D721Med (cell line): ENCODE results near the gene MAP7D2.

Source experiments
- DNase-seq: peaks from one replicate; pipeline ENCODE4 v3.0.0; 2011; ENCODE audit warnings: low spot score; ENCODE audit not compliant: insufficient read length
- FAIRE-seq: peaks from 2 replicates; lab custom pipeline; 2011; peaks lifted over from hg19 to GRCh38; lab: Jason Lieb, UNC
- TF ChIP-seq, protein P1 (sequence below): IDR thresholded peaks from 2 replicates; pipeline ENCODE4 v1.5.1; 2012; ENCODE audit warnings: mild to moderate bottlenecking, control low read depth; ENCODE audit not compliant: insufficient read depth; ENCODE audit errors: missing control alignments

Gene MAP7D2

DNA sequence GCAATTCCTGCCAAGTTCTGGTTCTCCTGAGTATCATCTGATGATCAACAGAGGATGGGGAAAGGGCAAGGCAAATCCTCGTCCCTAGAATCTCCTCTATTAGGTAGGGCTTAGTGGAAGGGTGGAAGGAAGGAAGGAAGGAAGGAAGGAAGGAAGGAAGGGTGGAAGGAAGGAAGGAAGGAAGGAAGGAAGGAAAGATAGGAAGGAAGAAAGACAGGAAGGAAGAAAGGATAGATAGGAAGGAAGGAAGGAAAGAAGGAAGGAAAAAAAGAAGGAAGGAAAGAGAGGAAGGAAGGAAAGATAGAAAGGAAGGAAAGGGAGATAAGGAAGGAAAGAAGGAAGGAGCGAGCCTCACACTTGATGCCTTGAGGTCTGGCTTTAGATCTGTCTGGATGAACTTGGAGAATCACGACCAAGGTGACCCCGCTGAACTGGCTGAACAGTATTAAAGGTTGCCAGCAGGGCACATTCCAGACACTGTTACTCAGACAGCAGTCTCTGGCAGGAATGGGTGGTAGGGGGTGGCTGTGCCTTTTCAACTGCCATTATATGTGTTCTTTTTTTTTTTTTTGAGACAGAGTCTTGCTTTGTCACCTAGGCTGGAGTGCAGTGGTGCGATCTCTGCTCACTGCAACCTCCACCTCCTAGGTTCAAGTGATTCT is 57.1 kb downstream of the MAP7D2 start:
- FAIRE-seq (no peak), DNase-seq (no peak)
- TF ChIP-seq, protein P1, sequence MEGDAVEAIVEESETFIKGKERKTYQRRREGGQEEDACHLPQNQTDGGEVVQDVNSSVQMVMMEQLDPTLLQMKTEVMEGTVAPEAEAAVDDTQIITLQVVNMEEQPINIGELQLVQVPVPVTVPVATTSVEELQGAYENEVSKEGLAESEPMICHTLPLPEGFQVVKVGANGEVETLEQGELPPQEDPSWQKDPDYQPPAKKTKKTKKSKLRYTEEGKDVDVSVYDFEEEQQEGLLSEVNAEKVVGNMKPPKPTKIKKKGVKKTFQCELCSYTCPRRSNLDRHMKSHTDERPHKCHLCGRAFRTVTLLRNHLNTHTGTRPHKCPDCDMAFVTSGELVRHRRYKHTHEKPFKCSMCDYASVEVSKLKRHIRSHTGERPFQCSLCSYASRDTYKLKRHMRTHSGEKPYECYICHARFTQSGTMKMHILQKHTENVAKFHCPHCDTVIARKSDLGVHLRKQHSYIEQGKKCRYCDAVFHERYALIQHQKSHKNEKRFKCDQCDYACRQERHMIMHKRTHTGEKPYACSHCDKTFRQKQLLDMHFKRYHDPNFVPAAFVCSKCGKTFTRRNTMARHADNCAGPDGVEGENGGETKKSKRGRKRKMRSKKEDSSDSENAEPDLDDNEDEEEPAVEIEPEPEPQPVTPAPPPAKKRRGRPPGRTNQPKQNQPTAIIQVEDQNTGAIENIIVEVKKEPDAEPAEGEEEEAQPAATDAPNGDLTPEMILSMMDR = no peak

GRCh38 chrX:20057479-20057878 is 59.2 kb downstream of the MAP7D2 start:
- TF ChIP-seq, protein P1 = no peak
- FAIRE-seq (no peak), DNase-seq (no peak)

DNA sequence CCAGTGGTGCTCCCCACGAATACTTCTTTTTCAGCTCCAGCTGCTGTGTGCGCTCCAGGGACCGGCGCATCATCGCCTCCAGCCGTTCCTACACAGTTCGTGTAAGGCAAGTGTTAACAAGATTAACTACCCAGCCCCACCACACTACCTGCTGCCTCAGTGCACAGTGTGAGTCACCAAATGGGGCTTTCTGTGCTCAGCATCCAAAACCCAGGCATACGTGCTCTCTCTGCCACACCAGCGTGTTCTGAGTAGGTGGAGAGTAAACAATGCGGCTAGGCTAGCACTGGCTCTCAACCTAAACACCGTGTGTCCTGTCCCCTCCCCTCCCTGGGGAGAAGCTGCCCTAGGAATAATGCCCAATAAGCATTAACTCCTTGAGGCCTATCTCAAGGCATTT is 60.0 kb downstream of the MAP7D2 start:
- DNase-seq (no peak), FAIRE-seq (no peak)
- TF ChIP-seq, protein P1 = no peak

GRCh38 chrX:20053537-20053936 is 63.2 kb downstream of the MAP7D2 start:
- FAIRE-seq = no peak
- DNase-seq = no peak
- TF ChIP-seq, protein P1 = no peak

- TF ChIP-seq, protein P1 = no peak
These were observed 69.8 kb downstream of the MAP7D2 start for GRCh38 chrX:20046864-20047263.

GRCh38 chrX:20046223-20046622 is 70.5 kb downstream of the MAP7D2 start:
- DNase-seq (no peak), FAIRE-seq (no peak)

More at GRCh38 chrX:20046864-20047263, 69.8 kb downstream of the MAP7D2 start:
- DNase-seq (no peak), FAIRE-seq (no peak)

GRCh38 chrX:20042221-20042620 is 74.5 kb downstream of the MAP7D2 start:
- DNase-seq (no peak), FAIRE-seq (no peak)
- TF ChIP-seq, protein P1 = no peak

More at GRCh38 chrX:20046223-20046622, 70.5 kb downstream of the MAP7D2 start:
- TF ChIP-seq, protein P1 = no peak
